ENCODE data around the gene FOXN4.
A peak's percentile ranks its signal among the peaks of the same experiment; 100 is the strongest.
"Not testable (repeated sequence)": the region's sequence is repeated elsewhere in the genome, so short reads cannot be mapped to it uniquely, and the experiment has no call there.

Gene FOXN4

GRCh38 chr12:109308534-109309380, at the start of gene FOXN4:
Gene FOXN4 (minus strand): TSS chr12:109309284. CDS start chr12:109308321, 963 bp downstream.
- no peak for DNase-seq

- DNase-seq: no peak
Measured at GRCh38 chr12:109358154-109358869, 49.2 kb upstream of the FOXN4 start.

- DNase-seq: no peak
Measured at GRCh38 chr12:109357032-109357431, 47.9 kb upstream of the FOXN4 start.

GRCh38 chr12:109356577-109356976, 47.5 kb upstream of the FOXN4 start:
- DNase-seq: no peak

- DNase-seq: no peak
Measured at GRCh38 chr12:109352184-109352583, 43.1 kb upstream of the FOXN4 start.

GRCh38 chr12:109347589-109347988, 38.5 kb upstream of the FOXN4 start, which contains the start of gene MYO1H:
Gene MYO1H (plus strand): TSS chr12:109347900. CDS start chr12:109347961, 61 bp downstream.
- DNase-seq: no peak

GRCh38 chr12:109346920-109347319, 37.8 kb upstream of the FOXN4 start:
- DNase-seq: no peak

- no peak for DNase-seq
Measured at GRCh38 chr12:109345428-109345827, 36.3 kb upstream of the FOXN4 start.

GRCh38 chr12:109343677-109344076, 34.6 kb upstream of the FOXN4 start:
- DNase-seq: no peak

GRCh38 chr12:109336593-109336992, 27.5 kb upstream of the FOXN4 start:
- DNase-seq: no peak

GRCh38 chr12:109334887-109335286, 25.8 kb upstream of the FOXN4 start:
- DNase-seq: no peak

GRCh38 chr12:109331301-109331952, 22.3 kb upstream of the FOXN4 start:
- DNase-seq: no peak

- DNase-seq: peak; percentile 12
Measured at GRCh38 chr12:109330282-109331230, 21.5 kb upstream of the FOXN4 start.

GRCh38 chr12:109329686-109330085, 20.6 kb upstream of the FOXN4 start:
- DNase-seq: no peak

GRCh38 chr12:109329003-109329402, 19.9 kb upstream of the FOXN4 start:
- DNase-seq: no peak

- not testable (repeated sequence) for DNase-seq
Measured at GRCh38 chr12:109321294-109321693, 12.2 kb upstream of the FOXN4 start.

- DNase-seq: peak; percentile 86
Measured at GRCh38 chr12:109310247-109311125, 1.4 kb upstream of the FOXN4 start.

- DNase-seq: no peak
Measured at GRCh38 chr12:109309381-109310246, 530 bp upstream of the FOXN4 start.

- DNase-seq: peak; percentile 31
Measured at GRCh38 chr12:109307051-109307450, 2.0 kb downstream of the FOXN4 start.

GRCh38 chr12:109305547-109305946, 3.5 kb downstream of the FOXN4 start:
- no peak for DNase-seq
